IMR-90 (cell line): Measurements from ENCODE around the gene UBE2A.

Source experiments
- BHLHE40 ChIP-seq: fragments of 150-350 bp; IDR thresholded peaks from 2 replicates; pipeline ENCODE4 v1.6.1; 2016; ENCODE audit warnings: mild to moderate bottlenecking, low read depth, low read length
- CEBPB ChIP-seq: IDR thresholded peaks from 2 replicates; pipeline ENCODE4 v1.6.1; 2012; ENCODE audit warnings: low read depth, low read length, improper control_type of control experiment
- CHD1 ChIP-seq: IDR thresholded peaks from 2 replicates; pipeline ENCODE4 v1.6.1; 2012; ENCODE audit warnings: low read depth, low read length, improper control_type of control experiment
- FOS ChIP-seq: fragments of 150-350 bp; IDR thresholded peaks from 2 replicates; pipeline ENCODE4 v1.6.1; 2016; ENCODE audit warnings: low read depth, low read length
- MAFK ChIP-seq: IDR thresholded peaks from 2 replicates; pipeline ENCODE4 v1.6.1; 2012; ENCODE audit warnings: low read depth, low read length, improper control_type of control experiment
- MXI1 ChIP-seq: IDR thresholded peaks from 2 replicates; pipeline ENCODE4 v1.6.1; 2012; ENCODE audit warnings: low read depth, mild to moderate bottlenecking, low read length, moderate library complexity, borderline replicate concordance
- POLR2A ChIP-seq: IDR thresholded peaks from 2 replicates; pipeline ENCODE4 v1.6.1; 2012; ENCODE audit warnings: mild to moderate bottlenecking, low read depth, low read length
- RAD21 ChIP-seq: IDR thresholded peaks from 2 replicates; pipeline ENCODE4 v1.6.1; 2012; ENCODE audit warnings: low read length, improper control_type of control experiment
- RCOR1 ChIP-seq: IDR thresholded peaks from 2 replicates; pipeline ENCODE4 v1.6.1; 2012; ENCODE audit warnings: mild to moderate bottlenecking, low read length, improper control_type of control experiment; ENCODE audit not compliant: insufficient replicate concordance
- SMC3 ChIP-seq: fragments of 150-350 bp; IDR thresholded peaks from 2 replicates; pipeline ENCODE4 v1.6.1; 2016; ENCODE audit warnings: low read depth, mild to moderate bottlenecking, antibody characterized with exemption, low read length, moderate library complexity
- USF2 ChIP-seq: fragments of 150-350 bp; IDR thresholded peaks from 2 replicates; pipeline ENCODE4 v1.6.1; 2017; ENCODE audit warnings: mild to moderate bottlenecking, antibody characterized with exemption, low read length, low read depth
- TF ChIP-seq, protein P1 (sequence below): conservative IDR thresholded peaks from 2 replicates; pipeline ENCODE4 v1.5.1; 2012; ENCODE audit warnings: mild to moderate bottlenecking, low read depth, low read length, improper control_type of control experiment

DNA sequence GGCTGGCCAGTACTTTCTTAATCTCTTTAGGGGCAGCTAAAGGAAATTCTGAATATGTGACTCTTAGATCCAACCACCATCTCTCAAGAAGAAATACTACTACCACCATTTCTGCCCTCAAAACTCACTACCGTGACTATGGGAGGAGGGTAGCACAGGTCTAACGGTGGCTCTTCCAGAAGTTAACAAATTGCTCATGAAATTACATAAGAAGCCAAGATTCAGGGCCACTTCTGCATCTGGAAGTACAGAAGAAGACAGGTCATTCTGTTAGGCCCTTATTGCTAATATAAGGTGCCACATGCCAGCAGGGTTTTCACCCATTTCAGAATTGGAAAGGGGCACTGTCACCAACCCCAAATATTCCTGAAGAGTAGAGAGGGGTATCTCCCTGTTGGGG lies 51.5 kb downstream of the UBE2A start:
- TF ChIP-seq CEBPB (no peak), MXI1 (no peak), RCOR1 (no peak), RAD21 (no peak), SMC3 (no peak), POLR2A (no peak), CHD1 (no peak), USF2 (no peak), BHLHE40 (no peak), MAFK (no peak), FOS (no peak)
- TF ChIP-seq, protein P1, sequence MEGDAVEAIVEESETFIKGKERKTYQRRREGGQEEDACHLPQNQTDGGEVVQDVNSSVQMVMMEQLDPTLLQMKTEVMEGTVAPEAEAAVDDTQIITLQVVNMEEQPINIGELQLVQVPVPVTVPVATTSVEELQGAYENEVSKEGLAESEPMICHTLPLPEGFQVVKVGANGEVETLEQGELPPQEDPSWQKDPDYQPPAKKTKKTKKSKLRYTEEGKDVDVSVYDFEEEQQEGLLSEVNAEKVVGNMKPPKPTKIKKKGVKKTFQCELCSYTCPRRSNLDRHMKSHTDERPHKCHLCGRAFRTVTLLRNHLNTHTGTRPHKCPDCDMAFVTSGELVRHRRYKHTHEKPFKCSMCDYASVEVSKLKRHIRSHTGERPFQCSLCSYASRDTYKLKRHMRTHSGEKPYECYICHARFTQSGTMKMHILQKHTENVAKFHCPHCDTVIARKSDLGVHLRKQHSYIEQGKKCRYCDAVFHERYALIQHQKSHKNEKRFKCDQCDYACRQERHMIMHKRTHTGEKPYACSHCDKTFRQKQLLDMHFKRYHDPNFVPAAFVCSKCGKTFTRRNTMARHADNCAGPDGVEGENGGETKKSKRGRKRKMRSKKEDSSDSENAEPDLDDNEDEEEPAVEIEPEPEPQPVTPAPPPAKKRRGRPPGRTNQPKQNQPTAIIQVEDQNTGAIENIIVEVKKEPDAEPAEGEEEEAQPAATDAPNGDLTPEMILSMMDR = no peak
